H1 (cell line): ENCODE results near the gene ALPI. TPM values are rescaled to one million over a fixed set of nuclear protein-coding genes. Genes with fewer than 3 reads are reported as not detected.

Experiments
- CTCF ChIA-PET: fragments of 300-600 bp; sonication (Branson Sonifier 250); formaldehyde crosslinking; loops from one replicate; lab custom pipeline; 2021; ENCODE audit not compliant: partially characterized antibody; lab: Charles Lee
- POLR2A ChIA-PET: fragments of 300-600 bp; sonication (Branson Sonifier 250); formaldehyde crosslinking; loops from one replicate; lab custom pipeline; 2021; ENCODE audit warnings: inconsistent platforms; ENCODE audit not compliant: partially characterized antibody; lab: Charles Lee
- DNase-seq, 2 experiments: peaks; one replicate each; pipeline versions ENCODE4 v3.0.0 to v3.0.0-alpha.2; 2010 to 2022; ENCODE audit warnings: low spot score in 2 of 2, low read depth in 1 of 2, mixed read lengths in 1 of 2
- FAIRE-seq: peaks from 2 replicates; lab custom pipeline; 2011; peaks lifted over from hg19 to GRCh38; lab: Jason Lieb, UNC
- H2AFZ ChIP-seq: 2 replicates; pipeline ENCODE4 v1.8.1; 2012; ENCODE audit warnings: low read length, inconsistent platforms
- H2AK5ac ChIP-seq: 2 replicates; pipeline ENCODE4 v1.6.1; 2013; ENCODE audit warnings: low read depth, low read length
- H2BK120ac ChIP-seq: replicated peaks from 2 replicates; pipeline ENCODE3; 2013; ENCODE audit warnings: low read depth, low read length, inconsistent platforms
- H2BK12ac ChIP-seq: 2 replicates; pipeline ENCODE4 v1.6.1; 2013; ENCODE audit warnings: low read depth, low read length
- H2BK15ac ChIP-seq: 2 replicates; pipeline ENCODE4 v1.6.1; 2013; ENCODE audit warnings: low read length
- H2BK20ac ChIP-seq: 2 replicates; pipeline ENCODE4 v1.6.1; 2013; ENCODE audit warnings: low read length
- H2BK5ac ChIP-seq: 2 replicates; pipeline ENCODE4 v1.6.1; 2013; ENCODE audit warnings: low read depth, low read length
- H3K14ac ChIP-seq: 2 replicates; pipeline ENCODE4 v1.6.1; 2013; ENCODE audit warnings: inconsistent platforms; ENCODE audit not compliant: insufficient read length
- H3K18ac ChIP-seq: 2 replicates; pipeline ENCODE4 v1.6.1; 2013; ENCODE audit warnings: low read length; ENCODE audit errors: extremely low read depth
- H3K23ac ChIP-seq: 2 replicates; pipeline ENCODE4 v1.6.1; 2013; ENCODE audit warnings: inconsistent platforms; ENCODE audit not compliant: insufficient read length
- H3K23me2 ChIP-seq: 2 replicates; pipeline ENCODE4 v1.6.1; 2013; ENCODE audit warnings: low read depth, low read length
- H3K27ac ChIP-seq: 2 replicates; pipeline ENCODE4 v1.6.1; 2011; ENCODE audit warnings: low read depth, low read length, inconsistent platforms
- H3K27me3 ChIP-seq, 4 experiments: replicated peaks in 1 of 4; 1 replicate in 1 of 4; 2 replicates in 3 of 4; pipeline versions ENCODE4 v1.6.1 to v1.8.1; 2011 to 2013; ENCODE audit warnings: low read length in 3 of 4, mild to moderate bottlenecking in 3 of 4, inconsistent platforms in 2 of 4, mixed read lengths in 2 of 4, moderate library complexity in 1 of 4; ENCODE audit not compliant: control insufficient read depth in 3 of 4, insufficient read depth in 3 of 4; ENCODE audit errors: extremely low read depth in 1 of 4
- H3K36me3 ChIP-seq, 4 experiments: 2 replicates each; pipeline versions ENCODE4 v1.6.1 to v1.8.1; 2011 to 2013; ENCODE audit warnings: mild to moderate bottlenecking in 4 of 4, low read length in 3 of 4, moderate library complexity in 2 of 4, control low read depth in 1 of 4, inconsistent platforms in 1 of 4; ENCODE audit not compliant: insufficient read depth in 4 of 4, control insufficient read depth in 2 of 4
- H3K4ac ChIP-seq: replicated peaks from 2 replicates; pipeline ENCODE3; 2013; ENCODE audit warnings: low read length, low read depth, mixed read lengths, inconsistent platforms; ENCODE audit not compliant: insufficient read length
- H3K4me1 ChIP-seq, 4 experiments: replicated peaks in 1 of 4; 1 replicate in 1 of 4; 2 replicates in 3 of 4; pipeline versions ENCODE4 v1.6.1 to v1.8.1; 2011 to 2013; ENCODE audit warnings: low read length in 3 of 4, inconsistent platforms in 2 of 4, mixed read lengths in 1 of 4; ENCODE audit not compliant: insufficient read depth in 4 of 4, control insufficient read depth in 3 of 4
- H3K4me2 ChIP-seq, 2 experiments: 2 replicates each; pipeline versions ENCODE4 v1.6.1 to v1.8.1; 2011 to 2013; ENCODE audit warnings: low read depth in 2 of 2, low read length in 2 of 2, control low read depth in 1 of 2, inconsistent platforms in 1 of 2, mild to moderate bottlenecking in 1 of 2; ENCODE audit not compliant: insufficient read depth in 1 of 2
- H3K4me3 ChIP-seq, 4 experiments: fragments of 200-600, 300-600 bp in 1 of 4; sonication (generic), shearing (Covaris generic), sonication (Bioruptor Twin) in 1 of 4; 2 replicates each; pipeline versions ENCODE4 v1.5.1 to v1.8.1; 2011 to 2016; ENCODE audit warnings: low read length in 4 of 4, low read depth in 3 of 4, control low read depth in 2 of 4, inconsistent platforms in 2 of 4, mild to moderate bottlenecking in 2 of 4, mixed read lengths in 1 of 4, moderate library complexity in 1 of 4; ENCODE audit not compliant: insufficient read depth in 2 of 4; ENCODE audit errors: extremely low read depth in 1 of 4
- H3K56ac ChIP-seq: replicated peaks from 2 replicates; pipeline ENCODE3; 2013; ENCODE audit warnings: low read depth, mild to moderate bottlenecking, mixed read lengths, low read length, inconsistent platforms; ENCODE audit not compliant: insufficient read length
- H3K79me1 ChIP-seq: 2 replicates; pipeline ENCODE4 v1.6.1; 2013; ENCODE audit warnings: low read depth, low read length, control low read depth
- H3K79me2 ChIP-seq, 2 experiments: 2 replicates each; pipeline versions ENCODE4 v1.6.1 to v1.8.1; 2012 to 2013; ENCODE audit warnings: low read length in 2 of 2, mild to moderate bottlenecking in 2 of 2, inconsistent platforms in 1 of 2; ENCODE audit not compliant: insufficient read depth in 2 of 2, control insufficient read depth in 1 of 2
- H3K9ac ChIP-seq, 4 experiments: replicated peaks in 1 of 4; 1 replicate in 1 of 4; 2 replicates in 3 of 4; pipeline versions ENCODE4 v1.6.1 to v1.8.1; 2011 to 2013; ENCODE audit warnings: low read depth in 3 of 4, low read length in 3 of 4, control low read depth in 2 of 4, mild to moderate bottlenecking in 2 of 4, moderate library complexity in 2 of 4, inconsistent platforms in 1 of 4; ENCODE audit errors: extremely low read depth in 1 of 4
- H3K9me3 ChIP-seq, 2 experiments: 2 replicates each; pipeline versions ENCODE4 v1.6.1 to v1.8.1; 2012 to 2013; ENCODE audit warnings: mild to moderate bottlenecking in 2 of 2, moderate library complexity in 2 of 2, control low read depth in 1 of 2, inconsistent platforms in 1 of 2, low read depth in 1 of 2, low read length in 1 of 2, mixed read lengths in 1 of 2; ENCODE audit not compliant: insufficient read depth in 2 of 2
- H4K20me1 ChIP-seq, 2 experiments: replicated peaks in 1 of 2; 2 replicates each; pipeline versions ENCODE3 to v1.8.1; 2011 to 2013; ENCODE audit warnings: inconsistent platforms in 2 of 2, low read length in 2 of 2, mild to moderate bottlenecking in 1 of 2; ENCODE audit not compliant: insufficient read depth in 2 of 2, control insufficient read depth in 1 of 2
- H4K5ac ChIP-seq: 2 replicates; pipeline ENCODE4 v1.6.1; 2013; ENCODE audit warnings: low read length, low read depth, mixed read lengths, inconsistent platforms; ENCODE audit not compliant: insufficient read length
- H4K8ac ChIP-seq: 2 replicates; pipeline ENCODE4 v1.8.0; 2013; ENCODE audit warnings: mild to moderate bottlenecking, moderate library complexity, low read length, inconsistent platforms; ENCODE audit not compliant: insufficient read depth; ENCODE audit errors: extremely low read depth
- H4K91ac ChIP-seq: replicated peaks from 2 replicates; pipeline ENCODE3; 2013; ENCODE audit warnings: low read length, mixed read lengths, inconsistent platforms; ENCODE audit not compliant: insufficient read length
- EGR1 ChIP-seq: IDR thresholded peaks from 2 replicates; pipeline ENCODE4 v1.6.1; 2011; ENCODE audit warnings: low read depth, low read length, borderline replicate concordance
- POLR2A ChIP-seq, 2 experiments: IDR thresholded peaks; 1 replicate in 1 of 2; 2 replicates in 1 of 2; pipeline ENCODE4 v1.6.1; 2011; ENCODE audit warnings: low read depth in 2 of 2, low read length in 2 of 2, mild to moderate bottlenecking in 2 of 2; ENCODE audit errors: control extremely low read depth in 1 of 2
- POLR2AphosphoS5 ChIP-seq: IDR thresholded peaks from 2 replicates; pipeline ENCODE4 v1.6.1; 2011; ENCODE audit warnings: low read depth, low read length
- SP4 ChIP-seq: IDR thresholded peaks from 2 replicates; pipeline ENCODE4 v1.6.1; 2012; ENCODE audit warnings: low read length, inconsistent platforms
- WGBS, 2 experiments: shearing (Covaris generic) in 1 of 2; methylation state at CpG; one replicate each; pipeline versions ENCODE4 v1.1.6 to v1.1.7; 2013 to 2015; ENCODE audit warnings: low lambda C conversion rate in 2 of 2, mixed read lengths in 2 of 2, inconsistent platforms in 1 of 2, low coverage in 1 of 2, missing lambda C conversion rate in 1 of 2; ENCODE audit not compliant: insufficient replicate concordance in 2 of 2, insufficient coverage in 1 of 2, insufficient read length in 1 of 2; ENCODE audit errors: extremely low coverage in 1 of 2, missing lambda C conversion rate in 1 of 2; 5-methylcytosine and 5-hydroxymethylcytosine counted together
- polyA plus RNA-seq, 7 experiments: library from polyadenylated mRNA; depleted of rRNA in 3 of 7; stranded (reverse) in 5 of 7; unstranded in 2 of 7; fragments of >200 nt in 5 of 7; fragments of 200-250 nt in 2 of 7; gene quantifications; 1 replicate in 5 of 7; 2 replicates in 1 of 7; 4 replicates in 1 of 7; pipeline versions ENCODE4 v1.2.1 to v1.2.3, GENCODE V29; 2011 to 2013; ENCODE audit warnings: missing spikeins in 2 of 7, mixed read lengths in 2 of 7
- total RNA-seq: library from RNA; stranded (reverse); fragmentation: NEBNext Ultra II Directional; extraction: Animal tissue kit (Norgen Biotek cat#: 25700); gene quantifications from 2 replicates; pipeline ENCODE4 v1.2.1, GENCODE V29; 2021

The ALPI gene
- total and polyA plus RNA-seq, 2 of the 8 experiments (the other 6 are each of a cell fraction or from before 2014, with no cell fraction given): not detected

DNA sequence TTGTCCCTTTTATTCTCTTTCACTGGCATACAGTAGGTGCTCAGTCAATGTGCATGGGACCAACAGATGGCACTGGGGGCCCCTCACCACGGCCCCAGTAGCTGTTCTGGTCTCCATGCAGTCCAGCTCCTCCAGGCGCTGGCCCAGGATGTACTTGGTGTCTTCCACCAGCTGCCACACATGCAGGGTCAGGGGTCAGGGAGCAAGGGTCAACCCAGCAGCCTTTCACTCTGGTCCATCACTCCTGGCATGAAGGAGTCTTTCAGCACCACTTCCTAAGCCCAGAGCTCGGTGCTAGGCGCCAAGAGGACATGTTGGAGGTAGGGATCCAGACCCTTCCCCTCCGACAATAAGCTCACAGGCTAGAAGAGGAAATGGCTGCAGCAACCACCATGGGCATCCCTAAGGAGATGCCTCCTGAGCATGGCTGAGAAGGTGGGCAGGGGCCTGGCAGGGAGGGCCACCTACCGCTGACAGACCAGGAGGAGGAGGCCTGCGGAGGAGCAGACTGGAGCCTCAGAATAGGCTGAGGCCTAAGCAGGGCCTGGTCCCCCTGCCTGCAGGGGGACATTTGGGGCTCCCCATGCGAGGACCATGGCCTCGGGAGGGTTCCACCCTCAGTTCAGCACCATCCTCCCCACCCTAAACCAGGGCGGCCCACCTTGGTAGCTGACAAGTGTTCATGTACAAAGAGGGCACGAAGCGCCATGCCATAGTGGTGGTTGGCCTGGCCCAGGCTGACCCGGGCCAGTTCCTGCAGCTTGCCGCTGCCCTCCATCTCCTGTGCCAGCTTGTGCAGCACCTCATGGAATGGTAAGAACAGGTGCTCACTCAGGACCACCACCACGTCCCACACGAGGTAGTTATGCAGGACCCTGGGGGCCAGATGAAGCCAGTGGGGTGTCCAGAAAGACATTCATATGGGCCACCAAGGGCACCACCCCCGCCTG, 39.2 kb upstream of the ALPI start:
- Histone ChIP-seq H3K79me2 (peaks cover 0 to 44% of the 10 kb centered on the region in 2 experiments; a peak in 2 of 4 replicates), H3K18ac (no peak overlapping the region), H3K9me3 (no peaks in the 10 kb centered on the region), H4K20me1 (peaks cover 5 to 13% of the 10 kb centered on the region in 2 experiments), H3K27ac (no peak overlapping the region), H3K23ac (no peak overlapping the region), H3K4me2 (peak overlapping the region in 1 of 2 experiments; percentile 77; a peak in 2 of 4 replicates), H3K36me3 (peaks cover 8 to 68% (median 34%) of the 10 kb centered on the region in 4 experiments), H2BK5ac (no peak overlapping the region), H2BK20ac (no peak overlapping the region), H3K4me3 (0 out of 8 replicates have a peak overlapping the region, but pooled peaks of 1 of the 4 experiments have one; percentile 76), H3K14ac (no peak overlapping the region), H4K5ac (no peak overlapping the region), H2BK15ac (no peak overlapping the region), H3K23me2 (peaks cover 23% of the 10 kb centered on the region; the same call in 1 of the 2 replicates), H3K9ac (no peak overlapping the region), H4K8ac (no peak overlapping the region), H3K27me3 (peaks cover 12 to 38% (median 35%) of the 10 kb centered on the region in 4 experiments), H3K4ac (no peak overlapping the region), H3K4me1 (peaks cover 0 to 24% (median 14%) of the 10 kb centered on the region in 4 experiments; a peak in 6 of 7 replicates), H4K91ac (no peak overlapping the region), H3K56ac (no peak overlapping the region), H3K79me1 (peaks cover 4% of the 10 kb centered on the region), H2BK12ac (no peak overlapping the region), H2AK5ac (no peak overlapping the region), H2BK120ac (no peak overlapping the region), H2AFZ (no peak overlapping the region)
- TF ChIP-seq SP4: no peak
- 0 out of 2 replicates have a peak, but pooled peaks have one; percentile 8 for TF ChIP-seq POLR2AphosphoS5
- peak in 1 of 2 experiments; percentile 29; a peak in 1 of 3 replicates for TF ChIP-seq POLR2A (IDR thresholded peaks at IDR 0.05; ENCODE audit: control extremely low read depth in 1 of 2, low read depth in 2 of 2, low read length in 2 of 2)
- TF ChIP-seq EGR1: no peak
- WGBS, 2 experiments: 87% methylated on average over 17 of the region's 17 CpGs; no CpG with 5 or more reads in 1 of the 2 experiments
- no peak for DNase-seq
- no peak for FAIRE-seq
- ChIA-PET CTCF (interaction anchor here (0.7 to 9.8 kb wide), 14 partner anchors 11 to 492 kb away, joined by 3 to 80 read pairs (median 5); partner anchors contain the start of gene ALPP), POLR2A (interaction anchor here (1.2 to 8.5 kb wide), 10 partner anchors 11 to 94 kb away, joined by 4 to 70 read pairs (median 5); partner anchors contain the start of gene ALPG)
